Thymus (tissue), 11 donors: ENCODE measurements around the gene SDR42E1. TPM values are rescaled to one million over a fixed set of nuclear protein-coding genes. Genes with fewer than 3 reads are reported as not detected.

Experiments
- DNase-seq, 9 donors: peaks; one replicate each; pipeline ENCODE4 v3.0.0-alpha.2; 2013; ENCODE audit warnings: low spot score in 9 of 9, low read depth in 6 of 9, missing footprints in 1 of 9
- H3K27ac ChIP-seq, 2 donors: one replicate each; pipeline ENCODE4 v1.5.1; 2013; ENCODE audit warnings: control low read depth in 1 of 2, low read depth in 1 of 2, low read length in 1 of 2, mild to moderate bottlenecking in 1 of 2, moderate library complexity in 1 of 2
- H3K27me3 ChIP-seq, 2 donors: one replicate each; pipeline ENCODE4 v1.5.1; 2013; ENCODE audit warnings: low read length in 1 of 2; ENCODE audit not compliant: control insufficient read depth in 2 of 2, insufficient read depth in 1 of 2
- H3K36me3 ChIP-seq, 2 donors: one replicate each; pipeline ENCODE4 v1.5.1; 2013; ENCODE audit warnings: low read length in 1 of 2, mild to moderate bottlenecking in 1 of 2, moderate library complexity in 1 of 2; ENCODE audit not compliant: control insufficient read depth in 2 of 2, insufficient read depth in 2 of 2
- H3K4me1 ChIP-seq, 2 donors: one replicate each; pipeline ENCODE4 v1.5.1; 2013; ENCODE audit warnings: low read length in 2 of 2; ENCODE audit not compliant: control insufficient read depth in 2 of 2, insufficient read depth in 2 of 2
- H3K4me3 ChIP-seq, 2 donors: one replicate each; pipeline ENCODE4 v1.5.1; 2013; ENCODE audit warnings: low read length in 2 of 2, control low read depth in 1 of 2, mild to moderate bottlenecking in 1 of 2
- H3K9me3 ChIP-seq, 2 donors: one replicate each; pipeline ENCODE4 v1.5.1; 2013; ENCODE audit warnings: low read length in 1 of 2, mild to moderate bottlenecking in 1 of 2; ENCODE audit not compliant: control insufficient read depth in 2 of 2, insufficient read depth in 1 of 2
- WGBS: extraction: QIAGEN DNeasy Blood & Tissue Kit; methylation state at CpG from one replicate; pipeline ENCODE4 v1.1.7; 2013; 5-methylcytosine and 5-hydroxymethylcytosine counted together
- polyA plus RNA-seq: library from polyadenylated mRNA; stranded (reverse); fragments of 200-250 nt; gene quantifications from one replicate; pipeline ENCODE4 v1.2.3, GENCODE V29; 2013
- total RNA-seq: library from RNA; stranded (reverse); fragments of 120-200 nt; gene quantifications from one replicate; pipeline ENCODE4 v1.2.4, GENCODE V29; 2013
- donor health status: healthy.

SDR42E1 gene
- total and polyA plus RNA-seq, 2 donors: 1.8 to 6.0 TPM

DNA sequence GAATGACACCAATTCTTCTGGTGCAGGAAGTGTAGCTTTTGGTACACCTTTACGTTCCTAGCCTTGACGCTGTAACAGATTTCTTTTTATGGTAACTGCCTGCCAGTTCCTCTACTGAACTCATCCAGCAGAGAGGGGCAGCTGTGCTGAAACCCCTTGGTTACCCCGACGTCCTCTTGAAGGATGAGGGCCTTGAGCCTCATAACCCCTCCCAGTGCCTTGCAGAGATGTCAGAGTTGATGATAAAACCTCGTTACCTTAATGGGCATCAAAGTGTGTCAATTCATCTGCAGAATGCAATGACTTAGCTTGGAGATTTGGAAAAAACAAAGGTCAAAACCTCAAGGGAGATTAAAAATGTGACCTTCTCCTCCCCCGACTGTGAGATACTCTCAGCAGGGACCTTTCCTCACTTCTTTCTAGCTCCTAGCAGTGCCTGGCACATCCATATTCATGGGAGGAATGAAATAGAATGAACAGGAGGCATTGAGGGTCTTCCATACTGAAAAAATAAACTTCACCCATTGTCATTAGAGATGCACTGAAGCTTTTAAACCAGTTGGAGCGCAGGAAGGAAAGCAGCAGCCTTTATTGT, 69.2 kb downstream of the SDR42E1 start:
- Histone ChIP-seq H3K4me1 (no peaks in the 10 kb centered on the region), H3K27ac (no peak overlapping the region), H3K4me3 (no peak overlapping the region), H3K36me3 (peaks cover 0 to 4% of the 10 kb centered on the region in 2 donors), H3K9me3 (no peaks in the 10 kb centered on the region), H3K27me3 (no peaks in the 10 kb centered on the region)
- no peak for DNase-seq
- WGBS: 96% methylated on average over 7 of the region's 7 CpGs

GRCh38 chr16:81940781-81941560, 70.3 kb downstream of the SDR42E1 start:
- H3K36me3 ChIP-seq: no peaks in the 10 kb centered on the region
- peak in 6 of 9 donors; percentile 9 to 46 (median 14) for DNase-seq

GRCh38 chr16:81939164-81940056, 71.9 kb downstream of the SDR42E1 start:
- Histone ChIP-seq H3K4me3 (no peak overlapping the region), H3K9me3 (no peaks in the 10 kb centered on the region), H3K36me3 (no peaks in the 10 kb centered on the region), H3K27ac (no peak overlapping the region), H3K27me3 (no peaks in the 10 kb centered on the region), H3K4me1 (no peaks in the 10 kb centered on the region)
- 96% methylated on average over 7 of the region's 7 CpGs for WGBS
- DNase-seq: no peak

More at GRCh38 chr16:81940781-81941560, 70.3 kb downstream of the SDR42E1 start:
- WGBS: 93% methylated on average over 3 of the region's 3 CpGs
- no peak overlapping the region for H3K4me3 ChIP-seq
- H3K27ac ChIP-seq: no peak overlapping the region
- no peaks in the 10 kb centered on the region for H3K9me3 ChIP-seq
- no peaks in the 10 kb centered on the region for H3K27me3 ChIP-seq
- H3K4me1 ChIP-seq: no peaks in the 10 kb centered on the region

Other genes with a start within 250 kb of the SDR42E1 start
- 10.1 TPM for gene PLCG2, start 232.2 kb downstream of the SDR42E1 start, total RNA-seq
- 14.2 TPM for gene PLCG2, start 232.2 kb downstream of the SDR42E1 start, polyA plus RNA-seq
- gene HSD17B2, start 23.8 kb upstream of the SDR42E1 start, total RNA-seq: 0.19 TPM
- gene HSD17B2, start 23.8 kb upstream of the SDR42E1 start, polyA plus RNA-seq: 2.9 TPM
- 26.1 TPM for gene MPHOSPH6, start 158.8 kb upstream of the SDR42E1 start, total RNA-seq
- gene MPHOSPH6, start 158.8 kb upstream of the SDR42E1 start, polyA plus RNA-seq: 38.8 TPM